ENCODE results near the gene TMEM11. TPM values are rescaled to one million over a fixed set of nuclear protein-coding genes. Genes with fewer than 3 reads are reported as not detected.

Gene TMEM11
- total RNA-seq, 1 experiment from 2014 or later, result 32.5 TPM

DNA sequence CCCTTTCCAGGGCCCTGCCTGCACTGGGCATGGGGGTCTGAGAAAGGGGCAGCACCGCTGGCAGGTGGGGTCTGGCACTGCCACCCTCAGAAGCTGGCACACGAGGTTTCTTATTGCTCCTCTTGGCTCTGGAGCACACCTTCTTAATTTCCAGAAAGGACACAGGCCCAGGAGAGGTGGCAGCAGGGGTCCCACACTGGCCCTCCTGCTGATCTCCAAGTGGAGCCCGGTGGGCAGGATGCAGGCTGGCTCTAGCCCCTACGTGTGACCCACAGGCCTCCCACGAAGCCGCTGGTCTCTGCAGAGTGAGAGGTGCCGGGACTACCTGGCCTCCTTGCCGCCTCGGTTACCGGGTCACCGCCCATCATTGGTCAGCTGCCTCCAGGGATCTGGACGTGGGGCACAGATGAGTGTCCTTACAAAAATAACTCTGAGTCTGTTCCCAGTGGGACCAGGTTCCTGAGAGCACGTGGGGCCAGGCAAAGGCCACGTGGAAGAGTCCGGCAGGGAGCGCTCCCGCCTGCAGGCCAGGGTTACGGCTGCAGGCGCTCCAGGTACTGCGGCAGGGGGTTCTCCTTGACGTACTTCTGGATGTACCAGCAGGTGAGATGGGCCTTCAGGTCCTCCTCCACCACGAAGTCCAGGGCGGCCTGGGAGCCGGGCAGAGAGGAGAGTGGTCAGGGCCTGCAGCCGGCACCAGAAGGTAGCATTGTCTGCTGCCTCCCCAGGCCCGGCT is 29.0 kb upstream of the TMEM11 start:
- peaks cover 15 to 41% of the 10 kb centered on the region in 2 experiments for H3K4me1 Mint-ChIP-seq
- H2AFZ ChIP-seq (ENCODE audit: low read length), result no peak overlapping the region
- H4K8ac ChIP-seq (replicated peaks; ENCODE audit: insufficient read length, low read depth, low read length), result no peak overlapping the region
- H3K27ac Mint-ChIP-seq, result no peak overlapping the region
- H3K4ac ChIP-seq (ENCODE audit: low read depth, low read length), result no peak overlapping the region
- no peaks in the 10 kb centered on the region; the same call in 1 of the 2 replicates for H3K4me1 ChIP-seq (ENCODE audit: insufficient read depth, low read length)
- no peaks in the 10 kb centered on the region; the same call in 1 of the 2 replicates for H3K27me3 ChIP-seq (ENCODE audit: insufficient read depth, low read length)
- no CpG with 5 or more reads among the region's 26 CpGs for WGBS (ENCODE audit: extremely low coverage, insufficient read length, low lambda C conversion rate)
- H3K9me3 Mint-ChIP-seq, result no peaks in the 10 kb centered on the region
- H2BK20ac ChIP-seq (ENCODE audit: low read depth, low read length, poor library complexity, severe bottlenecking), result no peak overlapping the region
- H3K79me2 ChIP-seq (ENCODE audit: insufficient read depth, low read length), result no peaks in the 10 kb centered on the region
- H3K9me3 ChIP-seq (ENCODE audit: control insufficient read depth, low read depth, low read length), result no peaks in the 10 kb centered on the region
- H4K91ac ChIP-seq (ENCODE audit: insufficient read length, low read depth, low read length), result no peak overlapping the region
- no peak overlapping the region for H2BK120ac ChIP-seq (ENCODE audit: low read depth, low read length, poor library complexity, severe bottlenecking)
- H4K5ac ChIP-seq (ENCODE audit: insufficient read length, low read depth, low read length), result no peak overlapping the region
- H3K14ac ChIP-seq (ENCODE audit: insufficient read depth, low read length), result no peak overlapping the region; the same call in 1 of the 2 replicates
- no peak overlapping the region for H2BK12ac ChIP-seq (ENCODE audit: insufficient read length, low read depth, low read length)
- H3K27me3 Mint-ChIP-seq (ENCODE audit: low read depth), result no peaks in the 10 kb centered on the region
- no peak overlapping the region for H3T11ph ChIP-seq (ENCODE audit: low read length)
- no peaks in the 10 kb centered on the region for H3K79me1 ChIP-seq (ENCODE audit: insufficient read depth, low read depth, low read length, poor library complexity, severe bottlenecking)
- TF ChIP-seq, protein P1, sequence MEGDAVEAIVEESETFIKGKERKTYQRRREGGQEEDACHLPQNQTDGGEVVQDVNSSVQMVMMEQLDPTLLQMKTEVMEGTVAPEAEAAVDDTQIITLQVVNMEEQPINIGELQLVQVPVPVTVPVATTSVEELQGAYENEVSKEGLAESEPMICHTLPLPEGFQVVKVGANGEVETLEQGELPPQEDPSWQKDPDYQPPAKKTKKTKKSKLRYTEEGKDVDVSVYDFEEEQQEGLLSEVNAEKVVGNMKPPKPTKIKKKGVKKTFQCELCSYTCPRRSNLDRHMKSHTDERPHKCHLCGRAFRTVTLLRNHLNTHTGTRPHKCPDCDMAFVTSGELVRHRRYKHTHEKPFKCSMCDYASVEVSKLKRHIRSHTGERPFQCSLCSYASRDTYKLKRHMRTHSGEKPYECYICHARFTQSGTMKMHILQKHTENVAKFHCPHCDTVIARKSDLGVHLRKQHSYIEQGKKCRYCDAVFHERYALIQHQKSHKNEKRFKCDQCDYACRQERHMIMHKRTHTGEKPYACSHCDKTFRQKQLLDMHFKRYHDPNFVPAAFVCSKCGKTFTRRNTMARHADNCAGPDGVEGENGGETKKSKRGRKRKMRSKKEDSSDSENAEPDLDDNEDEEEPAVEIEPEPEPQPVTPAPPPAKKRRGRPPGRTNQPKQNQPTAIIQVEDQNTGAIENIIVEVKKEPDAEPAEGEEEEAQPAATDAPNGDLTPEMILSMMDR (conservative IDR thresholded peaks at IDR 0.05), result no peak
- H3K18ac ChIP-seq (ENCODE audit: insufficient read length, low read depth, low read length), result no peak overlapping the region
- DNase-seq, result no peak
- no peaks in the 10 kb centered on the region for H3K23me2 ChIP-seq (ENCODE audit: insufficient read length, low read depth, low read length, poor library complexity, severe bottlenecking)
- no peak overlapping the region for H2BK5ac ChIP-seq (ENCODE audit: insufficient read length, low read length)
- no peak overlapping the region for H3K23ac ChIP-seq (ENCODE audit: insufficient read length, low read depth, low read length)
- no peaks in the 10 kb centered on the region for H4K20me1 ChIP-seq (ENCODE audit: control insufficient read depth, insufficient read depth, insufficient read length)
- no peaks in the 10 kb centered on the region for H3K36me3 Mint-ChIP-seq (ENCODE audit: insufficient read depth in 1 of 3, low read depth in 3 of 3)
- no peak overlapping the region for H3K9ac ChIP-seq (ENCODE audit: extremely low read depth, insufficient read length, low read length)
- H3K4me2 ChIP-seq (ENCODE audit: insufficient read depth, insufficient read length, low read length), result no peak overlapping the region
- no peak overlapping the region for H3K4me3 Mint-ChIP-seq
- H2BK15ac ChIP-seq (ENCODE audit: low read depth, low read length), result no peak overlapping the region
- H3K56ac ChIP-seq (ENCODE audit: insufficient read length, low read depth, low read length), result no peak overlapping the region
- H2AK5ac ChIP-seq (ENCODE audit: insufficient read length, low read length), result no peak overlapping the region
- no peak overlapping the region for H3K27ac ChIP-seq (ENCODE audit: insufficient read length, low read depth, low read length)
